HG03108 (cell line): Measurements from ENCODE around the gene C1QTNF1.

ENCODE experiments used
- ATAC-seq: cut with Tn5 transposase; IDR thresholded peaks from one replicate; pipeline ENCODE4 v1.9.1; 2021; ENCODE audit warnings: moderate library complexity; ENCODE audit not compliant: unreplicated experiment

C1QTNF1 gene

GRCh38 chr17:79075861-79076406 is 52.0 kb downstream of the C1QTNF1 start:
- no peak for ATAC-seq

- ATAC-seq, result no peak
These were observed 53.6 kb downstream of the C1QTNF1 start for GRCh38 chr17:79077587-79077986.

DNA sequence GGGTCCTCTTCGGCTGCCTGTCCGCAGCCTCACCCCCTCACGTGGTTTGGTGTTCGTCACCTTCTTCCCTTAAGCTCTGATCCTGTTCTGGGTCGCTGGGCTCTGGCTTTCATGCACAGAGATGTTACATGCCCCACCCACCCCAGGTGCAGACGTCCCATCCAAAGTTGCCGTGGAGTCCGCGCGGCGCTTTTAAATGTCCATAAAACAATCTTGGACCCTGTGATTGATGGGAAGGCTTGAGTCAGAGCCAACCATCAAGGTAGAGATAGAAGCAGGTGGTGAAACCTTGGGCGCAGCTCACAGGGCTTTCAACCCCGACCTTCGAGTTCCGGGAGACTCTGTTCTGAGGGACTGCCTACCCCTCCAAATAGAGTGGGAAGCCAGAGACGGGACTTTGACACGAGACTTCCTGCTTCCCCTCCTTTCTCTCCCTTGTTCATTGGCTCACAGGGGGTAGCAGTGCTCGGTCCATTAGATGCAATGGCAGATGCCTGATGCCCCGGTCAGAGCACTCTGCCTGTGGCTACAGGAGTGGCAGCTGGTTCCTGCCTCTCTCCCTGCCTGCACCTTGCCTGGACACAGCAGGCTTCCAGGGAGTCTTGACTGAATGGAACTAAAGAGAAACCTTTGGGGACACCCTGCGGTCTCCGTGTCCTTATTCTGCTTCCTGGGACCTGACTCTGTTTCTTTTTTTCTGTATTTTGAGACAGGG is 54.7 kb downstream of the C1QTNF1 start:
- no peak for ATAC-seq

GRCh38 chr17:79079421-79080200 is 55.6 kb downstream of the C1QTNF1 start:
- ATAC-seq, result no peak

DNA sequence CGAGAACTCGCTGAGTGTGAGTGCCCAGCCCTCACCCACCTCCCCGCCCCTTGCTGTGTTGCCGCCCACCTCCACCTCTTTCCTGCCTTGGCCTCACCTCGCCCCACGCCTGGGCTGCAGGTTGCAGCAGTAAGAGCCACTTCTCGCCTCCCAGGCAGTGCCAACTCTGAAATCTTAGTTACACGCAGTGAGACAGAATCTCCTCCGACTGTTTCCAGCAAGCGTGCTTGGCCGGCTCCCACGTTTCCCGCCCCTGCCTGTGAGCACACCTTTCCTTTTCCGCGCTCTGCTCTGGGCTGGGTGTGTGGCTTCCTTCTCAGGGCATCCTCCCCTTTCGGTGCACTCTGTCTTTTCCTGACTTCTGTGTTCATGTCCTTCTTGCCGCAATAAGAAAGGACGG is 56.4 kb downstream of the C1QTNF1 start:
- no peak for ATAC-seq

GRCh38 chr17:79080761-79081290 is 56.9 kb downstream of the C1QTNF1 start:
- ATAC-seq, result no peak

- ATAC-seq, result no peak
These were observed 57.8 kb downstream of the C1QTNF1 start for GRCh38 chr17:79081571-79082276.

DNA sequence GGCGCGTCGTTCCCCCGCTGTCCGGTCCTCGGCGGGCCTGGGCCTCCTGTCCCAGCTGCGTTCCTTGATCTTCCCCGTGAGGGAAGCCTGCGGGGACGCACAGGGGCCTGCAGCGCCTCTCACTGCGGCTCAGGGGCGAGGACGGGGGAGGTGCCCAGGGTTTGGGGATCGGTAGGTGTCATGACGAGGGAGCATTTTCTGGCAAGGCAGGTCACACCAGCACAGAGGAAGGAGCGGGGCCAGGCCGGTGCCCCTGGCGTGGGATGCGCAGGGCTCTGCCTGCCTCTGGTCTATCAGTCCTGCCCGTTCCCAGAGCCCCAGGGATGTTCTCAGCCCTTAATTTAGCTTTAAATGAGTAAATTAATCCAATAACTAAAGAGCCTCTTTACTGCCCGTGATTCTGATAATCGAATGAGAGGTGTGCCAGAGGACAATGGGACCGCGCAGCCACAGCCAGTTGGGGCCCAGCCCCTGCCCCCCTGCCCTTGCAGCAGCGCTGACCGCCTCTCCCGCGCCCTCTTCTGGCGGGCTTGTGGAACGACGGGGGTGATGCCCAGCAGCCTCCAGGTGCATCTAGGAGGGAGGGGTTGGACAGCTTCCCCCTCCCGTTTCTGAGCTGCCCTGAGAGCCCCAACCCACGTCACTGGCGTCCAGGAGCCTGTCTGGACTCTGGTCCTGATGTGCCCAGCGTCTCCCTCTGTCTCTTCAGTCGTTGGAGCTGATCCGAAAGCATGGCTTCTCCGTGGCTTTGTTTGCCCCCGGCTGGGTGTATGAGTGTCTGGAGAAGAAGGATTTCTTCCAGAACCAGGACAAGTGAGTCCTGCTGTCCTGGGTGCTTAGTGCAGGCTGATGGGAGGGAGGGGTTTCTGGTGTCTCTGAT is 58.6 kb downstream of the C1QTNF1 start:
- ATAC-seq, result no peak

GRCh38 chr17:79083191-79083971 is 59.4 kb downstream of the C1QTNF1 start:
- ATAC-seq, result no peak

GRCh38 chr17:79084291-79085153 is 60.6 kb downstream of the C1QTNF1 start:
- no peak for ATAC-seq

GRCh38 chr17:79085154-79085920 is 61.4 kb downstream of the C1QTNF1 start:
- no peak for ATAC-seq

DNA sequence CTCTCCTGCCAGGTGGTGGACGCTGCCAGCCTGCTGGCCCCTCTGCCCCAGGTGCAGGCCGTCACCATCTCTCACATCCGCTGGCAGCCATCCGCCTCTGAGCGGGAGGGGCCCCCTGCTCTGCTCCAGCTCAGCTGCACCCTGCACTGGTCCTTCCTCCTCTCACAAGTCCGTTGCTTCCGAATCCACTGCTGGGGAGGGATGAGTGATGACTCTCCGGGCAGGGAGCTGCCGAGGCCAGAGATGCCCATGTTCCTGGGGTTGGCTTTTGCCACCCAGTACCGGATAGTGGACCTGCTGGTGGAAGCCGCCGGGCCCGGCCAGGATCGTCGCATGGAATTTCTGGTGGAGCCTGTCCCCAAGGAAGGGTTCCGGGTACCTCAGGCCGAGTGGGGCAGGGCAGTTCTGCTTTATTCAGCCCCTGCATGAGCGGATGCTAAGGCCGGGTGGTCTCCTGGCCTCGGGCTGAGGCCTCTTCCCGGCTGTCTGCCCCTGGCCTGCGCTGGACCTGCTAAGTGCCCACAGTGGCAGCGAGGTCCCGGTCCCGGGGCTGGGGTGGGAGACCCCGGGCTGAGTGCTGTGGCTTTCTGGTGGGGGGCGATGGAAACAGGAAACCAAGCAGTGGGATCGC is 62.1 kb downstream of the C1QTNF1 start:
- no peak for ATAC-seq

GRCh38 chr17:79086609-79087427 is 62.8 kb downstream of the C1QTNF1 start:
- ATAC-seq, result no peak

DNA sequence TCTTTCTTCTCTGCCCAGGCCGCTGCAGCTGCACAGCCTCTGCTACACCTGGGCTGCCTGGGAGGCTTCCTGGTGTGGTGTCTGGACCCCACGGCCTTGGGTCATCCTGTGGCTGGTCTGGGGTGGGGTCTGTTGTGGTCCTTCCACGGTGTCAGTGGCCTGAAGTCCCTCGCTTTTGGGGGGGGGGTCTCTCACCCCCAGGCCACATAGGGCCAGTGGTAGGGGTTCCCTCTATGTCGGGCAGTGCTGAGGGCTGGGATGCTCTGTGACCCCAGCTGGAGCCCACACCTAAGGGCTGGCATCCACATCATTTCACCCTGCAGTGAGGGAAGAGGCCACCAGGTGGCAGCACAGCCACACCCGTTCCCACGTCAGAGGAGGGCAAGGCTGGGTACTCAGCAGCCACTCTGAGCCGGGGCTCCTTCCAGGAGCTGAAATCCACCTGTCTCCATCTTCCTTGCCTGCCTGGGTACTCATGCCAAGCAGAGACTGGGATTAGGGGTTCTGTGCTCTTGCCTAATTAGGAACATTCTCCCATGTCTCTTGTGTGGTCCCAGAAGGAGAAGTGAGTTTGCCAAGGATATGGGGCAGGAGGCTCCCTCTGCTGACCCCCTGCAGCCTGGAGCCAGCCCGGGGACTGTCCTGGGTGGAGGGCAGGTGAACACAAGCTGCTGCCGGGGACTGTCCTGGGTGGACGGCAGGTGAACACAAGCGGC is 63.6 kb downstream of the C1QTNF1 start:
- no peak for ATAC-seq

GRCh38 chr17:79088247-79088996 is 64.5 kb downstream of the C1QTNF1 start:
- ATAC-seq, result no peak
